Esophagus (tissue), 2 donors: ENCODE results near the gene CAMK2D. TPM values are rescaled to one million over a fixed set of nuclear protein-coding genes. Genes with fewer than 3 reads are reported as not detected.

Experiments
- H3K27ac ChIP-seq, 2 donors: one replicate each; pipeline ENCODE4 v1.5.1; 2013; ENCODE audit warnings: low read depth in 2 of 2, mild to moderate bottlenecking in 2 of 2, inconsistent platforms in 1 of 2, low read length in 1 of 2, moderate library complexity in 1 of 2
- H3K27me3 ChIP-seq, 2 donors: one replicate each; pipeline ENCODE4 v1.6.1; 2013; ENCODE audit warnings: low read length in 2 of 2, control low read depth in 1 of 2, mild to moderate bottlenecking in 1 of 2; ENCODE audit not compliant: insufficient read depth in 2 of 2, control insufficient read depth in 1 of 2
- H3K36me3 ChIP-seq, 2 donors: one replicate each; pipeline ENCODE4 v1.6.1; 2013; ENCODE audit warnings: low read length in 1 of 2; ENCODE audit not compliant: control insufficient read depth in 2 of 2, insufficient read depth in 2 of 2
- H3K4me1 ChIP-seq, 2 donors: one replicate each; pipeline ENCODE4 v1.6.1; 2013; ENCODE audit warnings: low read length in 1 of 2; ENCODE audit not compliant: control insufficient read depth in 2 of 2, insufficient read depth in 2 of 2
- H3K4me3 ChIP-seq, 2 donors: one replicate each; pipeline ENCODE4 v1.5.1; 2013; ENCODE audit warnings: low read length in 2 of 2, mild to moderate bottlenecking in 2 of 2, low read depth in 1 of 2, moderate library complexity in 1 of 2
- H3K9me3 ChIP-seq, 2 donors: one replicate each; pipeline ENCODE4 v1.6.1; 2013; ENCODE audit warnings: mild to moderate bottlenecking in 2 of 2, low read depth in 1 of 2, low read length in 1 of 2, moderate library complexity in 1 of 2; ENCODE audit not compliant: control insufficient read depth in 2 of 2, insufficient read depth in 1 of 2
- WGBS, 2 donors: extraction: QIAGEN DNeasy Blood & Tissue Kit; methylation state at CpG; one replicate each; pipeline ENCODE4 v1.1.7; 2013; 5-methylcytosine and 5-hydroxymethylcytosine counted together
- polyA plus RNA-seq, 2 donors: library from polyadenylated mRNA; stranded (reverse); fragments of 200-250 nt; gene quantifications; one replicate each; pipeline ENCODE4 v1.2.3, GENCODE V29; 2013
- donor health status: healthy with polysubstance abuse.
- donor health status: Bipolar disorder and iron deficiency.

Gene CAMK2D
- polyA plus RNA-seq, 2 donors: 7.5 to 13.4 TPM

DNA sequence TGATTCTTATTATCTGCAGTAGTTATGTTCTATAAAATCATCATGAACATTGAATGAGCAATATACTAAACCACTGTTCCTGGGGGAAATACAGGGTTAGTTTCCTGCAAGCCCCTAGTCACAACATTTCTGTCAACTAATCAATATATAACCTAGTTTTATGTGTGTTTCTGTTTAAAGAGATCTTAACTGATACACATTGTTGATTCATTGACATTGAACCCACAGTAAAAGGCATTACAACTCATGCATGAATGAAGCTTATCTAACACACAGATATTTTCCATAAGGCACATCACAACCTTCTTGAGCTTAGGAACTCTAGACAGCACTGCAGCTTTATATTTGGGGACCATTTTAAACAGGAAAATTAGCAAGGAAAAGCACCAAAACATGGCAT is 134.2 kb downstream of the CAMK2D start:
- Histone ChIP-seq H3K4me3 (no peak overlapping the region), H3K9me3 (no peaks in the 10 kb centered on the region), H3K27me3 (no peaks in the 10 kb centered on the region), H3K27ac (no peak overlapping the region), H3K36me3 (no peaks in the 10 kb centered on the region), H3K4me1 (peaks cover under 1% of the 10 kb centered on the region in 2 donors)

DNA sequence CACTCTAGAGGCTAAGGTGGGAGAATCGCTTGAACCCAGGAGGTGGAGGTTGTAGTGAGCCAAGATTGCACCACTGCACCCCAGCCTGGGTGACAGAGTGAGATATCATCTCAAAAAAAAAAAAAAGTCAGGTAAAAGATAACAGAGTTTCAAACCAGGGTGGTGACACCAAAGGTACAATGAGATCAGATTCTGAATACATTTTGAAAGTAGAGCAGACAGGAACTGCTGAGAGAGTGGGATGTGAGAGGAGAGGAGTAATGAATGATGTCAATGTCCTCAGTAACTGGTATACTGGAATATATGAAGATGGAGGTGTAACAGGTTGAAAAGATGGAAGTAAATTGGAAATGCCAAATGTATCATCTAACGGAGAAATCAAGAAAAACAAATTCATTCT is 135.6 kb downstream of the CAMK2D start:
- 96 to 97% methylated on average over 2 of the region's 2 CpGs for WGBS, 2 donors
- H3K36me3 ChIP-seq: no peaks in the 10 kb centered on the region
- no peaks in the 10 kb centered on the region for H3K27me3 ChIP-seq
- H3K27ac ChIP-seq: no peak overlapping the region
- H3K9me3 ChIP-seq: no peaks in the 10 kb centered on the region
- no peak overlapping the region for H3K4me3 ChIP-seq
- H3K4me1 ChIP-seq: peaks cover 2 to 3% of the 10 kb centered on the region in 2 donors

DNA sequence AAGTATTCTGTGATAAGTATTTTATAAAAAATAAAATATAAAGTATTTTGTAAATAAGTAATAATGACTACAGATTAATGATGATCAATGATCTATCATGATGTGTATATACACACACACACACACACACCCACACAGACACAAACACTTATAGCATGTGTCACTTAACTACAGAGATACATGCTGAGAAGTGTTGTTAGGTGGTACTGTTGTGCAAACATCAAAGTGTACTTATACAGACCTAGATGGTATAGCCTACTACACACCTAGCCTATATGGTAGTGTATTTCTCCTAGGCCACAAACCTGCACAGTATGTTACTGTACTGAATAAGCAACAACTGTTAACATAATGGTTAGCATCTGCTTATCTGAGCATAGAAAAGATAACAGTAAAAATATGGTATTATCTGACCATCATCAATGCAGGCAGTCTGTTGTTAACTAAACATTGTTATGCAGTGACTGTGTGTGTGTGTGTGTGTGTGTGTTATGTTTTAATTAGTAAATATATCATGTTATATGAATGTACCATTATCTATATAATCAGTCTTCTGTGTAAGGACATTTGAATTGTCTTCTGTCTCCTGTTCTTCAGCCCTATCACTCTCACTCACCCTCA is 138.2 kb downstream of the CAMK2D start:
- Histone ChIP-seq H3K27me3 (no peaks in the 10 kb centered on the region), H3K36me3 (no peaks in the 10 kb centered on the region), H3K27ac (no peak overlapping the region), H3K9me3 (no peaks in the 10 kb centered on the region), H3K4me1 (peaks cover 2 to 3% of the 10 kb centered on the region in 2 donors), H3K4me3 (no peak overlapping the region)

DNA sequence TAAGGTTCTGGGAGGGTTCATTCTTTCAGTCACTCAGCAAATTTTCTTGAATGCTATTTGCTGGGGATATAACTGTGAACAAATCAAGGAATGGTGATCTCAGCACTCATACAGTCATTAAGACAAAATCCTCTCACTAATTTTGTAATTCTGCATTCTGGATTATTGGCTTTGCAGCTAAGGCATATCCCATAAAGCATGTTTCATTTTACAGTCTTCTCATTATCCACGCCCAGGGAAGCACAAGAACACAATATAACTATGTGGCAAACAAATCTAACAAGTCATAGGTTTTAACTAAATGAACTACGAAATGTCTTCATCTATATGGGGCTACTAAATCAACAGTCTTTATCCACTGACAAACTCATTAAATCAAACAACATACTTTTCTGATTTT is 139.9 kb downstream of the CAMK2D start:
- no peaks in the 10 kb centered on the region for H3K27me3 ChIP-seq
- no peak overlapping the region for H3K4me3 ChIP-seq
- H3K9me3 ChIP-seq: no peaks in the 10 kb centered on the region
- no peaks in the 10 kb centered on the region for H3K36me3 ChIP-seq
- H3K4me1 ChIP-seq: peaks cover 2 to 3% of the 10 kb centered on the region in 2 donors
- no peak overlapping the region for H3K27ac ChIP-seq
- WGBS, 2 donors: 81 to 89% methylated on average over 2 of the region's 2 CpGs

DNA sequence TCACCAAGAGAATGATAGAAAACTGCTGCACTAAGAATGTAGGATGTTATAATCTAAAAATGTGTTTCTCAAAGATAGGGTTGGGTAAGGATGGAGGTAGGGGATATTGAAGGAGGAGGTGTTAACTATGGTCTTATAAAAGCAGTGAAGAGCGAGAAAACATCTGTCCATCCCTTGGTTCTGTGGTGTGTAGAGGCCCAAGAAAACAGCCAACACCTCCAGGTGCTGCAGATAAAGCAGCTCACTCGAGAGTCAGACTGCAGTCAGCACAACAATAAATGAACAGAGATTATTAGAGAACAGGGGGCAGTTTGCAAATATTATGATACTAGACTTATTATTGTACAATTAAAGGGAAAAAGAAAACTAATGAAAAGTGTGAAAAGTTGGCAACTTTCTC is 141.5 kb downstream of the CAMK2D start:
- H3K4me3 ChIP-seq: no peak overlapping the region
- H3K27me3 ChIP-seq: no peaks in the 10 kb centered on the region
- no peak overlapping the region for H3K27ac ChIP-seq
- H3K9me3 ChIP-seq: no peaks in the 10 kb centered on the region
- H3K4me1 ChIP-seq: peaks cover 2 to 3% of the 10 kb centered on the region in 2 donors
- 90 to 97% methylated on average over 2 of the region's 2 CpGs for WGBS, 2 donors
- H3K36me3 ChIP-seq: no peaks in the 10 kb centered on the region

DNA sequence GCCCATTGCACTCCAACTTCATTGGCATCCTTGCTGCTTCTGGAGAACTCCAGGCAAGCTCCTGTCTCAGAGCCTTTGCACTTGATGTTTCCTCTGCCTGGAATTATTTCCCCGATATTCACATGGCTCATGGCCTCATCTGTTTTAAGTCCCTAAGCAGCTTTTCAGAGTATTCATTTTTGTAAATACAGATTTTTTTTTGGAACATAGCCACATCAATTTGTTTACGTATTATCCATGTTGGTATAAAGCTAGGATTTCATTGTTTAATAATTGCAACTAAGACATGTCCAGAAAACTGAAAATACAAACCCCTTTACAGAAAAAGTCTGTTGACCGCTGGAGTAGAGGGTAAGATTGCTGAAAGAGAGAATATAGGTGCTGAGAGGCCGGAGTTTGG is 142.0 kb downstream of the CAMK2D start:
- no peak overlapping the region for H3K4me3 ChIP-seq
- WGBS, 2 donors: 83 to 85% methylated on average over 4 of the region's 4 CpGs
- no peak overlapping the region for H3K27ac ChIP-seq
- no peaks in the 10 kb centered on the region for H3K36me3 ChIP-seq
- no peaks in the 10 kb centered on the region for H3K27me3 ChIP-seq
- H3K9me3 ChIP-seq: no peaks in the 10 kb centered on the region
- H3K4me1 ChIP-seq: peaks cover 2 to 3% of the 10 kb centered on the region in 2 donors

DNA sequence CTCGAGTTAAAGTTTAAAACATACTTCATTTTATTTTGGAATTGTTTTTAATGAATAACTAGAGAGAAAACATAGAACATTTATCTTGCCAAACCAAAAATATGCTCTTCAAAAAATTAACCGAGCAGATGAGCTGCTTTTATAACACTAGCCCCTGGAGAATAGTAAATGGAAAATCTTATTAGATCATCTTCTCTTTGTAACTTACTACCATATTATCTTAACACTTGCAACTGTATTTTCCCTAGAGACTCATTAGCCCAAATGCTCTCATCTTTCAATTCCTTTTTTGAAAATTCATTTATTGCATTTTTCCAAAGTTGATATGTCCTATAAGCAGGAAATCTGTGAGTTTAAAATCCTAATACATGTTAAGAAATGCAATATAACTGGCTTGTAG is 143.3 kb downstream of the CAMK2D start:
- H3K9me3 ChIP-seq: no peaks in the 10 kb centered on the region
- no peak overlapping the region for H3K4me3 ChIP-seq
- 39 to 60% methylated on average over 2 of the region's 2 CpGs for WGBS, 2 donors
- peaks cover 2 to 3% of the 10 kb centered on the region in 2 donors for H3K4me1 ChIP-seq
- H3K27ac ChIP-seq: no peak overlapping the region
- H3K27me3 ChIP-seq: no peaks in the 10 kb centered on the region
- H3K36me3 ChIP-seq: no peaks in the 10 kb centered on the region

DNA sequence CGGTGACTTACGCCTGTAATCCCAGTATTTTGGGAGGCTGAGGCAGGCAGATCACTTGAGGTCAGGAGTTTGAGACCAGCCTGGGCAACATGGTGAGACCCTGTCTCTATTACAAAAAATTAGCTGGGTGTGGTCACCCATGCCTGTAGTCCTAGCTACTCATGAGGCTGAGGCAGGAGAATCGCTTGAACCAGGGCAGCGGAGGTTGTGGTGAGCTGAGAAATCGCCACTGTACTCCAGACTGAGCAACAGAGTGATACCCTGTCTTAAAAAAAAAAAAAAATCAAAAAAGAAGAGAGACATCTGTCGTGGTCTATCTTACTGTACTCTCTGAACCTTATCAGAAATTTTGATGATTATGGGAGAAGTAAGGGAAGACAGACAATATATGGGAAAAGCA is 144.3 kb downstream of the CAMK2D start:
- H3K9me3 ChIP-seq: no peaks in the 10 kb centered on the region
- no peak overlapping the region for H3K4me3 ChIP-seq
- WGBS, 2 donors: 93 to 97% methylated on average over 6 of the region's 6 CpGs
- H3K27me3 ChIP-seq: no peaks in the 10 kb centered on the region
- no peaks in the 10 kb centered on the region for H3K36me3 ChIP-seq
- peaks cover 0 to under 1% of the 10 kb centered on the region in 2 donors for H3K4me1 ChIP-seq
- H3K27ac ChIP-seq: no peak overlapping the region

DNA sequence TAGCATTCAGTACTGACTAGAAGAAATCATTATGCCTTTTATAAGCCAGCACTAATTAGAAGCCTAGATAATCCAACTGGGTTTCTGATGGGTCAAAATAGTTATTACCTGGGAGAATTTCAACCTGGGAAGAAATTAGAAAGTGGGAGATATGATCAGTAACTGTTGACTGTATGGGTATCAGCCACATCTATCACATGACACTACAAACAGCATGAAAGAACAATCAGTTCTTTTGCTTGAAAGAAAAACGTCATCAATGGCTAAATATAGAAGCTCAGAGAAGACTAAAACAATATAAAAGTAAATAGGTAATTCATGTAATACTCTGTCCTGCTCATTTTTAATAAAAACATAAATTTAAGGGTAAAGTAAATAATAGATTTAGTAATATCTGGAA is 145.1 kb downstream of the CAMK2D start:
- Histone ChIP-seq H3K27me3 (no peaks in the 10 kb centered on the region), H3K27ac (no peak overlapping the region), H3K9me3 (no peaks in the 10 kb centered on the region), H3K4me1 (no peaks in the 10 kb centered on the region), H3K36me3 (no peaks in the 10 kb centered on the region), H3K4me3 (no peak overlapping the region)
- WGBS, 2 donors: 41 to 58% methylated on average over 1 of the region's 1 CpG

DNA sequence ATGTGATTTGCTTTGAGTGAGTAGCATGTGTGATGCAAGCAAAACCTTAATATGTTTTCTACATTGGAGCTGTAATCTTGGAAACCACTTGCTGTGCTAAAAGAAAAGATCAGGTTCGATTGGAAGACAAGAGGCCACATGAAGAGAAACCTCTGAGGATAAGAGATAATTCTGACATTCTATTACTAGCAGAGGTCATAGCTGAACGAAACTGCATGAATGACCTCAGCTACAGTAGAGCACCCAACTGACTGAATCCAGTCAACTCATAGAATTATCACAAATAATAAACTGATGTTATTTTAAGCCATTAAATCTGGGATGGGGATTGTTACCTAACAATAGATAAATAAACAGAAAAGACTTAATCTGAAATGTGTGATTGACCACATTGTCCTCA is 147.1 kb downstream of the CAMK2D start:
- Histone ChIP-seq H3K27ac (no peak overlapping the region), H3K27me3 (no peaks in the 10 kb centered on the region), H3K36me3 (no peaks in the 10 kb centered on the region), H3K4me3 (no peak overlapping the region), H3K4me1 (no peaks in the 10 kb centered on the region), H3K9me3 (no peaks in the 10 kb centered on the region)
- WGBS, 2 donors: 83 to 90% methylated on average over 2 of the region's 2 CpGs
